GM12891 (cell line): Measurements from ENCODE around the gene SDC3.

ENCODE experiments used
- POLR2A ChIP-seq: IDR thresholded peaks from 2 replicates; pipeline ENCODE4 v1.6.1; 2011; ENCODE audit warnings: low read depth, low read length, control low read depth
- POLR2AphosphoS5 ChIP-seq: IDR thresholded peaks from 2 replicates; pipeline ENCODE4 v1.6.1; 2011; ENCODE audit warnings: low read depth, low read length, control low read depth
- SPI1 ChIP-seq: IDR thresholded peaks from 2 replicates; pipeline ENCODE4 v1.6.1; 2011; ENCODE audit warnings: low read depth, low read length, control low read depth
- TAF1 ChIP-seq: IDR thresholded peaks from 2 replicates; pipeline ENCODE4 v1.6.1; 2011; ENCODE audit warnings: low read depth, low read length, control low read depth

DNA sequence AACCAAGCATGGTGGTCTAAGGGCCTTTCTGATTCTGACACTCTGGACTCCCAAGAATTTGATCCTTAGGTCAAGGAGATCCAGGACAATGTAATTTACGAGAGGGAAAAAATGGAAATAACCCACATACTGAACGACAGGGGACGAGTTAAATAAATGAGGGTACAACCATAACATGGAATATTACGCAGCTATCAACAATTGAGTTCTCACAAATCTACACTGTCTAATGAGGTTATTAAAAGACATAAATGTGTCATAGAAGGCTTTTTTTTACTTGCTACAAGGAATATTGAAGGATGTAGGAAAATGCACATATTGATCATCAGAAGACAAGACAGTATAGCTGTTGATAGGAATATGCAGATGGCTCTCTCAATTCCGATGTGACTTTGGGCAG is 23.8 kb downstream of the SDC3 start:
- TF ChIP-seq TAF1 (no peak), POLR2A (no peak), POLR2AphosphoS5 (no peak), SPI1 (no peak)
